GM21576 (cell line): Measurements from ENCODE around the gene ACADS.
A peak's percentile ranks its signal among the peaks of the same experiment; 100 is the strongest.

Source experiments
- ATAC-seq: cut with Tn5 transposase; IDR thresholded peaks from one replicate; pipeline ENCODE4 v1.9.1; 2021; ENCODE audit warnings: mild to moderate bottlenecking, moderate library complexity; ENCODE audit not compliant: unreplicated experiment

Gene ACADS

DNA sequence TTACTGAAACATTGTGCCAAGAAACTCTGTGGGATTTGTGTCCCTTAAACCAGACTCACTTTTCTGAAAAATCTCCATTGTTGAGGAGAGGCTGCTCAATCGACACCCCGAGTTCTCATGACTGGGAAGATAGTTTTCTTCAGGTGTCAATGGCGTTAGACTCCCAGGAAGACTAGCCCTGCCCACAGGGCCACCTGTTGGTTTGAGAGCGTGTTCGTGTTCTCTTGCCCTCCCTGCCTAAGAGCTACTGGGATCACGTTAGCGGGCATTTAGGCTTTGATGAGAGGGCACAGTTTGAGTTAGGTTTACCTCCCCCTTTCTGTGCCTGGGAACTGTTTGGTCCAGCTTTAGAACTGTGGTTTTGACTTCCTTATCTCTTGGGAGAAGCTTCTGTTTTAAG, 26.1 kb upstream of the ACADS start:
- ATAC-seq = no peak

DNA sequence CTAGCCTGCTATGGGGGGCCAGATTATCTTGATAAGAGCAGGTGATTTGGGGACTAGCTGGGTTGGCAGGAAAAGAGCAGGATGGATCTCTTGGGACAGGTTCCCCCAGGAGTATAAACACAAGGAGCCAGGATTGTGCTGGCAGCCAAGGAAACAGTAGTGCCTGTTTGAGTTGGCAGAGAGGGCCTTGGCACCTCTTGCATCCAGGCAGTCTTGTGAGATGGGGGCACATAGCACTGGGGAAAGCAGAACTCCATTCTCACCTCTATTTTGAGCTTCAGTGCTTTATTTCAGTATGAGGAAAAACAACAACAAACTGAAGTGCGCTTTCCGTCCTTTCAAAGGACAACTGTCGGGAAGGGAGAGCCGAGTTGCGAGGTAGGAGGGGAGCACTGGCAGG, 24.7 kb upstream of the ACADS start:
- no peak for ATAC-seq

DNA sequence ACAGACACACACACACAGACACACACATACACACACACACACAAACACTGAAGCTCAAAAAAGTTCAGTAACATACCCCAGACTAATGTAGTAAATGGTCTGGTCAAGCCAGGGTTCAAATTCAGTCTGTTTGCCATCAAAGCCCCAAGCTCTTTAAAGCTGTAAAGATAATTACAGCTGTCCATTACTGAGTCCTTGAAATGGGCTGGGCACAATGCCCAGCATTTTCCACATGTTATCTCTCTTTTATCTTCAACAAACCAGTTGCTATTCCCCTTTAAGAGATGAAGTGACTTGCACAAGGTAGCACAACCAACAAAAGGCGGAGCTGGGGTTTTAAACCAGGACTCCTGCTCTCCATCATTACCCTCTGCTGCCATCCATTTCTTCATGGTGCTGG, 23.0 kb upstream of the ACADS start:
- ATAC-seq = no peak

DNA sequence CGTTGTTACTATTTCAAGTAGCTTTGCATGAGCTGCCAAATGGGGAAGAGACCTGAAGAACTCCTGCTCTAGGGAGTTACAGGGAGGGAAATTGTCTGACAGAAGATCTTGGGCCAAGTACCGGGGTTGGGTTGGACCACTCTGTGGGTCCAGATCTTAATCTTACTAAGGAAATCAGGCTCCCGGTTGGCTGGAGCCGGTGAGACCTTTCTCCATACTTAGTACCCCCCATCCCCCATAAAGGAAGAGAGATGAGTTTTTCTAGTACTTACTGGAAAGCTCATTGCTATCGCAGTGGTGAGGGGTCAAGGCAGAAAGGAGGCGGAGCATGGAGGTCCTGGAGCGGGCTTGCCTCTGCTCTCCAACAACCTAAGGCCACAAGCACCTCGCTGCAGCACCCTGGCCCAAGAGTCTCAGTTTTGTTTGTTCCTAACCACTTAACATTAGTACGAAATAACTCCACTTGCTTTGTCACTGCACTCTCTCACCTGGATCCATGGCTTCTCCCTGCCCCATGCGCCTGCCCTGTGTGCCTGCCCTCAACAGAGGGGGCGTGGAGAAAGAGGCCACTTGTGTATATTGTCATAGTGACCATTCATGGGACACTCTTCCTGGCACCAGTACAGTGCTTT, 22.2 kb upstream of the ACADS start:
- no peak for ATAC-seq

DNA sequence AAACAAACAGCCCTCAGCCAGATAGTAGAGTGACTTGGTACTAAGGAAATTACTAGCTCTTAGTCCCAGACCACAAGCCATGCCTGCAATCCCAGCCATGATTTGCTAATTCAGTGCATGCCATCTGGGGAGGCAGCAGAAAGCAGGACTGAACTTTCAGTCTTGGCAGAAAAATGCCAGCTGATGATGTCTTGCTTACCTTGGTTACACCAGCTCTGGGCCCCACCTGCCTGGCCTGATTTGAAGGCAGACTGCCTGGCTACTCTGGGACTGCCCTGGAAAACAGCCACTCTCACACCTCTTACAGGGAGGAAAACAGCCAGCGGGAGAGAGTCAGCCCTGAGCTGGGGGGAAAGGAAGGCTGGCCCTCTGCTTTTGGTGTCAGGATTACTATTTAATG, 20.0 kb upstream of the ACADS start:
- no peak for ATAC-seq

DNA sequence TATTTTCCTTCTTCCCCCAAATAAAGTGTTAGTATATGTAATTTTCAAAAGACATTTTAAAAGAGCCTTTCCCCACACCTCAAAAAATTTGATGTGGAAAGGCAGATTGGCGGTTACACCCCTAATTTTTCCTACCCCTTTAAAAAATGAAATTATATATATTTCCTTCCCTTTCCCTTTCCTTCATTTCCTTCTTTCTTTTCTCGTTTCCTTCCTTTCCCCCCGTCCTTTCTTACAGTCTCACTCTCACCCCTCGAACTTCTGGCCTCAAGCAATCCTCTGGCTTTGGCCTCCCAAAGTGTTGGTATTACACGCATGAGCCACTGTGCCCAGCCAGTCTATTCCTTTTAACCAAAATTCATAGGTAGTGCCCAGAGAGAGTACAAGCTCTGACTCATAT, 19.6 kb upstream of the ACADS start:
- no peak for ATAC-seq

DNA sequence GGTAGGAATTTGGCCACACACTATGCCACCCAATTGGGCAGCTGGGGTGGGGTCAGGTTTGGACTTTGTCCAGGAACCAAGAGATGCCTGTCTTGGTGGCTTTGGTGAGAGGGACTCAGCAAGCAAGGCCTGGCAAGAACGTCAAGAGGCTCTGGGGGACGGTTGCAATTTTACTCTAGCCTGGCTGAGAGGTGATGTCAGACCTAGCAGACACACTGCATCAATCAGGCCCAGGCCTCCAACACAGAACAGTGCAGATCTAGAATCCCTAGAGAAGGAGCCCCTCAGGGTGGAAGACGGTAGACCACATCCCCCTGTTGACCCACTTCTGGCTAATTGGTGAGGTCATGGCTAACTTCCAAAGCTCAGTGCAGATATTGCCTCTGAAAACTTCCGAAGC, 17.0 kb upstream of the ACADS start:
- ATAC-seq = no peak

DNA sequence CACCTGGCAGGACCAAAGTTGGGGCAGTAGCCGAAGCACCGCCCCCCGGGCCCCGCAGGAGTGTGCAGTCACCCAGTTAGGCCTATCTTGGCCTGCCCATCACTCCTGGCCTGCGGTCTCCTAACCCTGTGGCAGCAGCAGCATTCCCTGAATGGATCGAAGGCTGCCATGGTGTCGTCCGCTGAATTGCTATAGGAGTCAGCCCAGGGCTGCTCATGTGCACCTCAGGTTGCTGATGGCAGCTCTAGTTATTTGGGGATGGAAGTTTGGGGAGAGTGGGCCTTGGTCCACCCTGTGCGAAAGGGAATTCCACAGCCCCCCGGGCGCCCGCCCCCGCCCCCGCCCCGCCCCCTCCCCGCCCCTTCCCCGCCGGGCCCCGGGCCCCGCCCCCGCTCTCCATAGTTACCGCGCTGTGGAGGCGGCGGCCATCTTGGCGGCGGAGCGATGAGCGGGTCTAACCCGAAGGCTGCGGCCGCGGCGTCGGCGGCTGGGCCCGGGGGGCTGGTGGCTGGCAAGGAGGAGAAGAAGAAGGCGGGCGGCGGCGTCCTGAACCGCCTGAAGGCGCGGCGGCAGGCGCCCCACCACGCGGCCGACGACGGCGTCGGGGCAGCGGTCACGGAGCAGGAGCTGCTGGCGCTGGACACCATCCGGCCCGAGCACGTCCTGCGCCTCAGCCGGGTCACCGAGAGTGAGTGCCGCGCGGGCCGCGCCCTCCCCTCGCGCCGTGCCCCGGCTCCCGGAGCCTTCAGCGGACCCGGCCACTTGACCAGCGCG, 15.4 kb upstream of the ACADS start, which contains the start of gene UNC119B:
Gene UNC119B (plus strand): TSS at position 428 of the 774 bp plus-strand sequence. CDS start 17 bp downstream, at position 445.
- ATAC-seq = peak; percentile 63

DNA sequence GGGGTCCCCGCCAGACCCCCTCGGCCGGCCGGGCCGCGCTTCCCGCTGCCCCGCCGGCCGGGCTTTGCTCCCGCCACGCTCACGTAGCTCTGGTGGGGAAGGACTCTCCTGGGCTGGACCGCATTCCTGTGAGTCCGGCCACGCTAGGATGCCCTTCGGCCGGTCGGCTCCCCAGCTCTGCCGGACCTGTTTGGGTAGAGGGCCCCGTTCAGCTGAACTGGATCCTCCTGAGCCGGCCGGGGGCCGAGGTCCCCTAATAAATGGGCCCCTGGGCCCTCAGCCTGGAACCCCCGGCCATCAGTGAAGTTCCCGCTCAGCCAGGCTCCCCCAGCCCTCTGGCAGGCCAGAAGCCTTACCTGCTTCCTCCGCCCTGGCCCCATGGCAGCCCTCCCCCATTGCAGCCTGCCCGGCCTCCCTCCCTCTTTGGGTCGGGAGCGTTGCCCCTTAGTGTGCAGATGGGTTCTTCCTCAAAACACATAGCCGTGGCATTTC, 14.8 kb upstream of the ACADS start:
- ATAC-seq = peak; percentile 31

DNA sequence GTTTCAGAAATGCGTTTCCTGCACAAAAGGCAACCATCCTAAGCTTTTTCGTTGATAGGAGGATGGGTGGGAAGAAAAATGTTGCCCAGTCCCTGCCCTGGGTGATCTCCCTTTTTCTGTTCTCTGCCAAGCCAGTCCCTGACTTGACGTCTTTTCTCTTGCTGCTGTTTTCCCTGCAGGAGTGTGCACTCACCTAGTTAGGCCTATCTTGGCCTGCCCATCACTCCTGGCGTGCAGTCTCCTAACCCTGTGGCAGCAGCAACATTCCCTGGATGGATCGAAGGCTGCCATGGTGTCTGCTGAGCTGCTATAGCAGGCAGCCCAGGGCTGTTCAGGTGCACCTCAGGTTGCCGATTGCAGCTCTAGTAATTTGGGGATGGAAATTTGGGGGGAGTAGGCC, 14.2 kb upstream of the ACADS start:
- ATAC-seq = no peak

DNA sequence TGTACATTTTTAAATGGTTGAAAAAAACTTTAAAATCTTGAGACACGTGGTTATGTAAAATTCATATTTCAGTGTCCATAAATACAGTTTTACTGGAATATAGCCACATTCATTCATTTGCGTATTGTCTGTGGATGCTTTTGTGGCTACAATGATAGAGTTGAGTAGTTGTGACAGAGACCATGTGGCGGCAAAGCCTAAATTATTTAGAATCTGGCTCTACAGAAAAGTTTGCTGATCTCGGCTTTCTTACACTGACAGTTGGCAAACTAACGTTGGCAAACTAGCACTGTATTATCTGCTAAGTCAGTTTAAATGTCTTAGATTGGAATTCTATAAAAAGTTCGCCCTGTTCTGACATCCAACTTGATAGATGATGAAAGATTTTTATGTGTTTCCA, 13.0 kb upstream of the ACADS start:
- ATAC-seq = no peak

DNA sequence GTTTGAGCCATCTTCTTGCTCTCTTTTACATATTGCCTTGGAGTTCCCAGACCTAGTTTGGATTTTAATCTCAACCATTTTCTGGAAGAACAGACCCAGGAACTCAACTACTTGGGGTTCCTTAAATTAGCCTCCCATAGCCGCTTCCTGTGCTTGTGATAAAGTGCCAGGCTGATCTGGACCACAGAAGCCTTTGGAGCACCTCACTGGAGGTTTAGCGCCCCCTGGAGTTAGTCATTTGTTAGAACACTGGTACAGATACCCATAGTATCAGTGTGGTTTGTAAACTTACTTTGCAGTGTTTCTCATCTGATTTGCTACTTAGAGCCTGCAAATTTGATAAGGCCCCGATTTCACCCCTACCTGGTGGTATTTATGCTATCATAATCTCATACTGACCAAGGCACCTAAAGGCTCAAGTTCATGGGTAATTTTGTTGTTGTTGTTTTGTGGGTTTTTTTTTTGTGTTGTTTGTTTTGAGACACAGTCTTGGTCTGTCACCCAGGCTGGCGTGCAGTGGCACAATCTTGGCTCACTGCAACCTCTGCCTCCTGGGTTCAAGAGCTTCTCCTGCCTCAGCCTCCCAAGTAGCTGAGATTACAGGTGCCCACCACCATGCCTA, 11.7 kb upstream of the ACADS start:
- ATAC-seq = no peak

DNA sequence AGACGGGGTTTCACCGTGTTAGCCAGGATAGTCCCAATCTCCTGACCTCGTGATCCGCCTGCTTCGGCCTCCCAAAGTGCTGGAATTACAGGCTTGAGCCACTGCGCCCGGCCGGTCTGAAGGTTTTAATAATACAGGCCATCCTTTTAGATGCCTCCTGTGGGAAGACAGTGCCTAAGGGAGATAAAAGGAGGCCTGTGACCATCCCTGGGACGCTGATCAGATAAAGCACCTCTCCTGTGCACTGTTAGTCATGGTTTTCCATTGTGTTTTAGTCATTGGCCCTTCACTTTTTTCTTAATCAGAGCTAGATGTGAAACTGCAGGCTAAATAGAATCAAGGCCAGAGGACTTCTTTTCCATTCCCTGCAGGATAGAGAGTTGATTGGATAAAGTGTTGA, 7.6 kb upstream of the ACADS start:
- no peak for ATAC-seq

DNA sequence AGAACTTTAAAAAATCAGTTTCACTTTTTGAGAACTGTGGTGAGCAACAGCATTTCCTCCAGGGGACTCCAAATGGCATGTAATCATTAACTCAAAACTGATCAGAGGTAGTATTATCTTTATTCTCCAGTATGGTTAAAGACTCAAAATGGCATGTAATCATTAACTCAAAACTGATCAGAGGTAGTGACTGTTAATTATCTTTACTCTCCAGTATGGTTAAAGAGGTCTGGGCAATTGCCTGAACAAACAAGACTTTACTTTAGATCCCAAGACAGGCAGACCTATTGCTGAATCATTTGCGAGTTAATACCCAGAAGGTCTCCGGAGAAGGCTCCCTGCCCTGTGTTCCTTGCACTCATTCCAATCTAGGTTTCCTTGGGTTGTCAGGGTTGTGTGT, 6.6 kb upstream of the ACADS start:
- ATAC-seq = no peak

DNA sequence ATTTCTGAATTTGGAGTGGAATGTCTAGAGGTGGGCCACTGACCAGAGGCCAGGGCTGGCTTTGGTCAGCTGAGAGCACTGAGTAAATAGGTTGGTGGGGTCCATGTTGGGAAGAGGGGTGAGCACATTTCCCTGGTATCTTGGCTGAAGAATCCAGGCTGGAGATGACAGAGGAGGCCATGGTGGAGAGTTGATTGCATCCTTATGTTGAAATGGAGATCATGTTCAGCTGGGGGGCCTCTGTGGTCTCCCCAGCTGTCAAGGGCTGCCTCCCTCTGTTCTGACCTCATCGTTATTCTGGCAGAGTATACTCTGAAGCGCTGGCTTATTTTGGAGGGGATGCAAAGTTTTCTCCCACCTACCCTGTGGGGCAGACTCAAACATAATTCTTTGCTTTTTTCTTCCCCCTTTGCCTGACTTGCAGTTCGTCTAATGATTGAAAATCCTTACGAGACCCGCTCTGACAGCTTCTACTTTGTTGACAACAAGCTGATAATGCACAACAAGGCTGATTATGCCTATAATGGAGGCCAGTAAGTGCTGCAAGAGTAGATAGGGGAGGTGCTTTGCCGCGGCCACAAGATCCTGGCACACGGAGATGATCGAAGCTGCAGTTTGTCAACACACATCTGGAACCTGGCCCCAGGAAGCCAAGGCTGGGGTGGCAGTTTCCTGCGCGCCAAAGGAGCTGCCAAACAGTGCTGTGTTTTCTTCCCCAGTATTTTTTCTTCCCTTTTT, 6.0 kb upstream of the ACADS start:
- no peak for ATAC-seq

DNA sequence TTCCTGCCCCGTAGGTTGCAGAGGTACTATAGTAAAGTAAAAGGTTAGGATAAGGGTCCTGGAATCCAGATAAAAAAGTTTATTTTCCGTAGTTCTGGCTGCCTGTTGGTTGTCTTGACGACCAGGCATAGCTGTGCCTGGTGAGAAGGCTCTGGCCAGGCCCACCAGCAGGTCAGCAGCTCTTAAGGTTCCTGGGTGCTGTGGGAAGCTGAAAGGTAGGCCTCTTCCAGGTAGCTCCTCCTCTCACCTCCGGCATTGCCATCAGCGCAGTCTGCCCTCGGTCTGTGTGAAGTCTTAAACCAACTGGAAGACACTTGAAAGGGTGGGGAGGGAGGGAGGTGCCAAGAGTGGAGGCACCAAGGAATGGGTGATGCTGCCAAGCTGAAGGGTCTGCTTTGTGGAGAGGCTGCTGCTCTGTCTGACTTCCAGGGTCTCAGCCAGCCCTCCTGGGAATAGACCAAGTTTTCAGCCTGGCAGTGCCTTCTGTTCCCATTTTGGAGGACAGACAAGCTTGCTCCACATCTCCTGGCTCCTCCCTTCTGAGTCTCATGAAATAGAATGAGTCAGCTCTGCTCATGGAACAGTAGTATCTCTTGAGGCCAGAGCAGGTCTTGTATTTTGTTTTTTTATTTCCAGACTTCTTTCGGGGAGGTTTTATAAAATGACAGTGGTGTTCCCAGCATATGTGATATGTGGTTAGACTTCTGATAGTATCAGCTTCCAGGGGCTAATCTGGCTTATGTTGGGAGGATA, 5.2 kb upstream of the ACADS start:
- ATAC-seq = no peak

DNA sequence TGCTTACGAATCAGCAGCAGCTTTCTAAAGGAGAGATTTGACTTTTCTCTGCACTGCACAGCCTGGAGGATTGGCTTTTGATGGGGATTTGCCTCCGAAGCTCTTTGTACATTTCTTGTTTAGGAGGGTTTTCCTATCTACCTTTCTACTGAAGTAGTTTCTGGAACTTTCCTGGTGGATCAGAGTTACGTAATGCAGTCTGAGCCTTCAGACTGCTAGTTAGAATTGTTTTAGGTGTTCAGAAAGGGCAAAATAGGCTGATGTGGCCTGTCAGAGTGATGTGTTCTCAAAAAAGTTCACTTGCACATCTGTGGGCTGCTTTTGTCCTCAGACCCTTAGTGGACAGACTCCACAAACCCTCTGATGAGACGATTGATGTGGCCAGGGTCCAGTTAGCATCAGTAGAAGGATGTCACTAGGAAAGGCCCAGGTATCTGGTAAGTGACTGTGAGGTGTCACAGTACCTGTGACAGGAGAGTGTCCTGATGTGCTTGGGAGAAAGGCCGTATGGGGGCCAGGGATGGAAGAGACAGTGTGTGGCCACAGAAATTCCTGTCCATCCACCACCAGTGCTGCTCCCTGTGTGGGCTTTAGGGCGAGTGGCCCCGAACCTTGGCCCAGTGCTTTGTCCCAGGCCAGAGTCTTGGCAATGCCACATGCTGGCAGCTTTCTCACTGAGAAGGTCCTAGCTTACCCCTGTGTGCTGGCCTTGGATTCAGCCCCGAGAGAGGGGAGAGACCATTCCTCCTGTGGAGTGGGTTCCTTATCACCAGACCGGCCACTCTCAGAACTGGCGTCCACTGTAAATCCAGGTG, 4.4 kb upstream of the ACADS start:
- no peak for ATAC-seq

DNA sequence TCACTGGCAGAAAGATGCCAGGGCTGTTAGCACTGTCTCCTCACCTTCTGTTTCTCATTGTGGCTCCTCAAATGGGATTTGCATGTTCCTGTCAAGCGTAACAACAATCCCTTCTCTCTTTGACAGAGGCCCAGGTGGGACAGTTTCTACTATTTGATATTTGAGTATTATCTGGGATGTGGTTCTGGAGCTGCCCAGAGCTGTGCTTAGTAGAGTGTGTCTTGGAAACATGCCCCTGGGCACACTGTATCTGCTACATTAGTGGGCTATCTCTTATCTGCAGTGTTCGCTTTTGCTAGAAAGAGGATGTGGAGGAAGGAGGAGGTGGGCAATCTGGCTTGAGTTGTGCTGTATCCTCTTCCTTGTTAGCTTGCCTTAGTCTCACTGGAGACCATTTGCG, 3.8 kb upstream of the ACADS start:
- no peak for ATAC-seq

DNA sequence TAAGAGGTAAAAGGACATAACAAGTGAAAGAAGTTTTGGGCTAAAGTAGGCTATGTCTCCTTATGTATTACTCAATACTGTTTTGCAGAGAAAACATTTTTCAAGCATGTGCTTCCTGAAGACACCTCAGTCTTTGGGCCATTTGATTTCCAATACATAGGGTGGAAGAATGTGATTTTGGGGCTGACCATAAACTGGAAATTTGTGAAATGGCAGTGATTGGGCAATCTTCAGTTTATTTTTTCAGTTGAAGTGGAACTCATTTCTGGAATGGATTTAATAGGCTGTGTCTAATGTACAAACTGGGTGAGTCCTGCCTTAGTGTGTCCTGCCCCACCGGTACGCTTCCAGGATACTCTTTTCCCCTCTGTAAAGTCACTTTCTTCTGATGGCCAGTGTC, 2.8 kb upstream of the ACADS start:
- no peak for ATAC-seq

DNA sequence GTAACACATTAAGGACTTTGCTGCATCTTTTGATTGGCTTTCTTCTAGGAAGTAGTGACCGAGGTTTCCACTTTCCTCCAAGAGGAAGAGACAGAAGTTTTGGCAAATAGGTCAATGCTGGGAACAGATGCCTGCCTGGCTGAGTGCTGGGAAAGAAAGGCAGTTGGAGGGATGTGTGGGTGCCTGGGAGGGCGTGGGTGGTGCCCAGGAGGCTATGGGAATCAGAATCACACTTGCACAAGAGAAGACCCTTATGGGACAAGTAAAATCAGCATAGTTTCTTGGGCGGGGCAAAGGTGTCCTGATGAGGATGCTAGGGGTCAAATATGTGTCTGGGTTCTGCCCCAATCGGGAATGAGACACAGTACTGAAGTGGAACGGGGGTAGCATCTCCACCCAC, 906 bp upstream of the ACADS start:
- ATAC-seq = no peak
